SK-N-SH (cell line): ENCODE measurements around the gene FIZ1.

Experiments
- CTCF ChIP-seq: fragments of 200-600 bp; sonication (generic); IDR thresholded peaks from 2 replicates; pipeline ENCODE4 v1.6.1; 2017; ENCODE audit warnings: antibody characterized with exemption, mild to moderate bottlenecking, moderate library complexity
- EP300 ChIP-seq, 2 experiments: IDR thresholded peaks; 2 replicates each; pipeline versions ENCODE4 v1.4.0 to v1.6.1; 2012; ENCODE audit warnings: borderline replicate concordance in 1 of 2, low read depth in 1 of 2, low read length in 1 of 2
- EZH2phosphoT487 ChIP-seq: fragments of 200-600 bp; sonication (generic); IDR thresholded peaks from 2 replicates; pipeline ENCODE4 v1.6.1; 2017; ENCODE audit warnings: low read depth, mixed run types, mild to moderate bottlenecking, antibody characterized with exemption, moderate library complexity, borderline replicate concordance
- FOXJ3 ChIP-seq: sonication (generic); formaldehyde crosslinking; IDR thresholded peaks from 2 replicates; pipeline ENCODE4 v1.5.1; 2020; ENCODE audit warnings: mild to moderate bottlenecking, missing genetic modification reagents
- FOXM1 ChIP-seq: IDR thresholded peaks from 2 replicates; pipeline ENCODE4 v1.4.0; 2012; ENCODE audit warnings: low read depth, mild to moderate bottlenecking
- GABPA ChIP-seq: IDR thresholded peaks from 2 replicates; pipeline ENCODE4 v1.4.0; 2012; ENCODE audit warnings: low read depth, mild to moderate bottlenecking
- POLR2AphosphoS5 ChIP-seq: IDR thresholded peaks from 2 replicates; pipeline ENCODE4 v1.6.1; 2012; ENCODE audit warnings: low read depth, low read length
- RAD21 ChIP-seq: IDR thresholded peaks from 2 replicates; pipeline ENCODE4 v1.6.1; 2012; ENCODE audit warnings: mild to moderate bottlenecking, low read length
- REST ChIP-seq: IDR thresholded peaks from 2 replicates; pipeline ENCODE4 v1.6.1; 2012; ENCODE audit warnings: mild to moderate bottlenecking, low read depth, low read length, moderate library complexity
- SIN3A ChIP-seq: IDR thresholded peaks from 2 replicates; pipeline ENCODE4 v1.6.1; 2012; ENCODE audit warnings: low read depth, mild to moderate bottlenecking, low read length, moderate library complexity, borderline replicate concordance
- TAF1 ChIP-seq: IDR thresholded peaks from 2 replicates; pipeline ENCODE4 v1.6.1; 2012; ENCODE audit warnings: low read depth, mild to moderate bottlenecking, low read length, moderate library complexity, borderline replicate concordance
- USF1 ChIP-seq: IDR thresholded peaks from 2 replicates; pipeline ENCODE4 v1.4.0; 2012; ENCODE audit warnings: low read depth, borderline replicate concordance
- USF2 ChIP-seq: fragments of 150-350 bp; IDR thresholded peaks from 2 replicates; pipeline ENCODE4 v1.6.1; 2017; ENCODE audit warnings: antibody characterized with exemption, low read length, low read depth, borderline replicate concordance
- YY1 ChIP-seq: IDR thresholded peaks from 2 replicates; pipeline ENCODE4 v1.4.0; 2012; ENCODE audit warnings: low read depth, mild to moderate bottlenecking

GRCh38 chr19:55579766-55580621, 19.3 kb downstream of the FIZ1 start:
- TF ChIP-seq GABPA: no peak
- TF ChIP-seq CTCF: no peak
- TF ChIP-seq TAF1: no peak
- no peak for TF ChIP-seq YY1
- TF ChIP-seq SIN3A: no peak
- TF ChIP-seq RAD21: no peak
- no peak for TF ChIP-seq USF2
- no peak for TF ChIP-seq EP300 (IDR thresholded peaks at IDR 0.05; ENCODE audit: borderline replicate concordance in 1 of 2, low read depth in 1 of 2, low read length in 1 of 2)
- no peak for TF ChIP-seq FOXJ3 (CRISPR knock-in tag)
- TF ChIP-seq POLR2AphosphoS5: no peak
- TF ChIP-seq EZH2phosphoT487: no peak
- no peak for TF ChIP-seq FOXM1
- TF ChIP-seq REST: no peak
- TF ChIP-seq USF1: no peak
